ENCODE results near the gene C2CD2. TPM values are rescaled to one million over a fixed set of nuclear protein-coding genes. Genes with fewer than 3 reads are reported as not detected.

The C2CD2 gene
- total RNA-seq, 4 donors from 2014 or later: 3.0 to 15.7 (median 7.4) TPM

- H3K9me3 ChIP-seq: no peaks in the 10 kb centered on the region
These were observed 32.8 kb downstream of the C2CD2 start for GRCh38 chr21:41921021-41921420.

GRCh38 chr21:41920476-41920875, 33.3 kb downstream of the C2CD2 start:
- Histone ChIP-seq H3K9me3 (no peaks in the 10 kb centered on the region), H3K36me3 (peaks cover 0 to 10% (median 0%) of the 10 kb centered on the region in 4 donors), H3K4me3 (no peak overlapping the region), H3K27ac (no peak overlapping the region), H3K27me3 (no peaks in the 10 kb centered on the region), H3K4me1 (peaks cover 1 to 21% (median 12%) of the 10 kb centered on the region in 4 donors)
- no peak for DNase-seq
- intact Hi-C loops (cut with DNase I; ENCODE audit: low total_unique reads): no loop called here
- in situ Hi-C loops (cut with MboI; ENCODE audit: low pct_ligation_motif_present in 1 of 4, low pct_unique_long_range_greater_than_20kb in 1 of 4, low sequenced_read_pairs in 3 of 4): loop anchor here in 1 of 4 donors (25.0 kb wide), 1 partner anchor 108 kb away; no protein-coding TSS in a partner anchor
- 91 to 100% methylated on average over 1 to 5 of the region's 5 CpGs for WGBS, 2 donors (ENCODE audit: low coverage in 1 of 2)
- TF ChIP-seq POLR2AphosphoS5 (IDR thresholded peaks at IDR 0.05) (no peak), CTCF (IDR thresholded peaks at IDR 0.05) (no peak), EP300 (IDR thresholded peaks at IDR 0.05; ENCODE audit: low read depth) (no peak), POLR2A (IDR thresholded peaks at IDR 0.05) (no peak)

More at GRCh38 chr21:41921021-41921420, 32.8 kb downstream of the C2CD2 start:
- H3K4me1 ChIP-seq: peaks cover 7 to 26% (median 18%) of the 10 kb centered on the region in 4 donors
- H3K4me3 ChIP-seq: no peak overlapping the region
- DNase-seq: no peak
- H3K27ac ChIP-seq: no peak overlapping the region
- H3K27me3 ChIP-seq: no peaks in the 10 kb centered on the region
- TF ChIP-seq POLR2AphosphoS5 (IDR thresholded peaks at IDR 0.05) (no peak), CTCF (IDR thresholded peaks at IDR 0.05) (no peak), POLR2A (IDR thresholded peaks at IDR 0.05) (no peak), EP300 (IDR thresholded peaks at IDR 0.05; ENCODE audit: low read depth) (no peak)
- peaks cover 0 to 9% (median 0%) of the 10 kb centered on the region in 4 donors for H3K36me3 ChIP-seq
- 70 to 88% methylated on average over 5 to 7 of the region's 7 CpGs for WGBS, 2 donors (ENCODE audit: low coverage in 1 of 2)
- in situ Hi-C loops (cut with MboI; ENCODE audit: low pct_ligation_motif_present in 1 of 4, low pct_unique_long_range_greater_than_20kb in 1 of 4, low sequenced_read_pairs in 3 of 4) (loop anchor here in 1 of 4 donors (25.0 kb wide), 1 partner anchor 109 kb away; no protein-coding TSS in a partner anchor), intact Hi-C loops (cut with DNase I; ENCODE audit: low total_unique reads) (no loop called here)

GRCh38 chr21:41919666-41920398, 34.0 kb downstream of the C2CD2 start:
- 92 to 93% methylated on average over 2 to 15 of the region's 15 CpGs for WGBS, 2 donors (ENCODE audit: low coverage in 1 of 2)
- H3K9me3 ChIP-seq: no peaks in the 10 kb centered on the region
- DNase-seq: no peak
- no peak overlapping the region for H3K4me3 ChIP-seq
- TF ChIP-seq EP300 (IDR thresholded peaks at IDR 0.05; ENCODE audit: low read depth) (no peak), POLR2AphosphoS5 (IDR thresholded peaks at IDR 0.05) (no peak), CTCF (IDR thresholded peaks at IDR 0.05) (no peak), POLR2A (IDR thresholded peaks at IDR 0.05) (no peak)
- no peak overlapping the region for H3K27ac ChIP-seq
- H3K4me1 ChIP-seq: peaks cover 0 to 14% (median 8%) of the 10 kb centered on the region in 4 donors
- in situ Hi-C loops (cut with MboI; ENCODE audit: low pct_ligation_motif_present in 1 of 4, low pct_unique_long_range_greater_than_20kb in 1 of 4, low sequenced_read_pairs in 3 of 4) (loop anchor here in 1 of 4 donors (25.0 kb wide), 1 partner anchor 108 kb away; no protein-coding TSS in a partner anchor), intact Hi-C loops (cut with DNase I; ENCODE audit: low total_unique reads) (no loop called here)
- H3K36me3 ChIP-seq: peaks cover 0 to 10% (median 0%) of the 10 kb centered on the region in 4 donors
- no peaks in the 10 kb centered on the region for H3K27me3 ChIP-seq

- in situ Hi-C loops (cut with MboI; ENCODE audit: low pct_ligation_motif_present in 1 of 4, low pct_unique_long_range_greater_than_20kb in 1 of 4, low sequenced_read_pairs in 3 of 4): loop anchor here in 1 of 4 donors (25.0 kb wide), 1 partner anchor 106 kb away; no protein-coding TSS in a partner anchor
- WGBS, 2 donors (ENCODE audit: low coverage in 1 of 2): 95 to 99% methylated on average over 10 to 15 of the region's 15 CpGs
- H3K27me3 ChIP-seq: no peaks in the 10 kb centered on the region
- no peaks in the 10 kb centered on the region for H3K9me3 ChIP-seq
- no peak overlapping the region for H3K27ac ChIP-seq
- TF ChIP-seq CTCF (IDR thresholded peaks at IDR 0.05): no peak
- TF ChIP-seq EP300 (IDR thresholded peaks at IDR 0.05; ENCODE audit: low read depth): no peak
- no peak for TF ChIP-seq POLR2AphosphoS5 (IDR thresholded peaks at IDR 0.05)
- no peak for TF ChIP-seq POLR2A (IDR thresholded peaks at IDR 0.05)
- H3K36me3 ChIP-seq: peaks cover 0 to 17% (median 0%) of the 10 kb centered on the region in 4 donors
- intact Hi-C loops (cut with DNase I; ENCODE audit: low total_unique reads): no loop called here
- H3K4me3 ChIP-seq: no peak overlapping the region
- peaks cover 0 to 4% (median 2%) of the 10 kb centered on the region in 4 donors for H3K4me1 ChIP-seq
- no peak for DNase-seq
These were observed 35.1 kb downstream of the C2CD2 start for GRCh38 chr21:41918561-41919358.

All from transverse colon (tissue), 4 donors.